ENCODE results near the gene KIF3B. TPM values are rescaled to one million over a fixed set of nuclear protein-coding genes. Genes with fewer than 3 reads are reported as not detected.

Gene KIF3B
- total and polyA plus RNA-seq, 2 of the 13 experiments (the other 11 are each of a cell fraction or from before 2014, with no cell fraction given), result 23.6 to 28.8 TPM

GRCh38 chr20:32358883-32359632, 81.6 kb downstream of the KIF3B start (continued):
- TF ChIP-seq TEF (CRISPR knock-in tag; IDR thresholded peaks at IDR 0.05), result no peak; the same call in 1 of the 2 replicates
- TF ChIP-seq ZNF230 (CRISPR knock-in tag; IDR thresholded peaks at IDR 0.05), result peak; percentile 30; the same call in 1 of the 2 replicates
- TF ChIP-seq ZBTB40 (IDR thresholded peaks at IDR 0.05), result no peak
- TF ChIP-seq ZBTB40 (CRISPR knock-in tag; IDR thresholded peaks at IDR 0.05), result peak; percentile 43
- peak; percentile 86 for TF ChIP-seq ARID4A (CRISPR knock-in tag; IDR thresholded peaks at IDR 0.05; ENCODE audit: borderline replicate concordance)
- no peak for TF ChIP-seq ZSCAN12 (CRISPR knock-in tag; IDR thresholded peaks at IDR 0.05)
- TF ChIP-seq HMG20A (CRISPR knock-in tag; IDR thresholded peaks at IDR 0.05; ENCODE audit: borderline replicate concordance), result no peak
- TF ChIP-seq ATRX (CRISPR knock-in tag; IDR thresholded peaks at IDR 0.05; ENCODE audit: borderline replicate concordance), result no peak
- TF ChIP-seq SSRP1 (CRISPR knock-in tag; IDR thresholded peaks at IDR 0.05), result 0 out of 2 replicates have a peak, but pooled peaks have one; percentile 9
- peak; percentile 66 for TF ChIP-seq POLR2G (IDR thresholded peaks at IDR 0.05; ENCODE audit: low read depth, low read length)
- peak; percentile 77 for TF ChIP-seq DRAP1 (CRISPR knock-in tag; IDR thresholded peaks at IDR 0.05)
- TF ChIP-seq KAT8 (CRISPR knock-in tag; IDR thresholded peaks at IDR 0.05), result peak; percentile 59
- no peak for TF ChIP-seq ZKSCAN1 (IDR thresholded peaks at IDR 0.05; ENCODE audit: low read length)
- peak; percentile 70; the same call in 1 of the 2 replicates for TF ChIP-seq ZNF782 (CRISPR knock-in tag; IDR thresholded peaks at IDR 0.05; ENCODE audit: borderline replicate concordance)
- TF ChIP-seq PHF21A (CRISPR knock-in tag; IDR thresholded peaks at IDR 0.05), result peak; percentile 75
- TF ChIP-seq CCDC6 (CRISPR knock-in tag; IDR thresholded peaks at IDR 0.05), result no peak
